ENCODE measurements around the gene GPATCH3. TPM values are rescaled to one million over a fixed set of nuclear protein-coding genes. Genes with fewer than 3 reads are reported as not detected.

Gene GPATCH3
- total and polyA plus RNA-seq, 2 of the 8 experiments (the other 6 are each of a cell fraction or from before 2014, with no cell fraction given), result 7.9 to 17.4 TPM

GRCh38 chr1:26915204-26915842 lies 15.1 kb upstream of the GPATCH3 start:
- no peak overlapping the region for H2BK15ac ChIP-seq (ENCODE audit: low read length)
- TF ChIP-seq TCF12 (IDR thresholded peaks at IDR 0.05; ENCODE audit: low read depth, low read length) (no peak), HDAC6 (IDR thresholded peaks at IDR 0.05; ENCODE audit: low read depth, low read length) (no peak), POU5F1 (IDR thresholded peaks at IDR 0.05; ENCODE audit: low read depth, low read length) (no peak), TBP (IDR thresholded peaks at IDR 0.05; ENCODE audit: low read depth, low read length) (no peak), GTF2F1 (IDR thresholded peaks at IDR 0.05; ENCODE audit: borderline replicate concordance, low read depth, low read length) (no peak), NANOG (IDR thresholded peaks at IDR 0.05; ENCODE audit: insufficient read depth, low read depth, low read length, poor library complexity, severe bottlenecking) (no peak), RXRA (IDR thresholded peaks at IDR 0.05; ENCODE audit: insufficient read depth, low read depth, low read length) (no peak), TEAD4 (IDR thresholded peaks at IDR 0.05; ENCODE audit: low read depth, low read length) (no peak), ATF2 (IDR thresholded peaks at IDR 0.05; ENCODE audit: low read length) (no peak), BACH1 (IDR thresholded peaks at IDR 0.05; ENCODE audit: low read length) (no peak), CHD1 (IDR thresholded peaks at IDR 0.05; ENCODE audit: low read depth, low read length) (no peak), PHF8 (conservative IDR thresholded peaks at IDR 0.05; ENCODE audit: low read depth, low read length) (no peak)

More at GRCh38 chr1:26915204-26915842, 15.1 kb upstream of the GPATCH3 start:
- Histone ChIP-seq H4K8ac (ENCODE audit: extremely low read depth, insufficient read depth, low read length) (peak overlapping the region; percentile 11; the same call in 1 of the 2 replicates), H3K23me2 (ENCODE audit: low read depth, low read length) (no peaks in the 10 kb centered on the region), H4K5ac (ENCODE audit: insufficient read length, low read depth, low read length) (no peak overlapping the region), H3K4me2 (ENCODE audit: insufficient read depth in 1 of 2, low read depth in 2 of 2, low read length in 2 of 2) (no peak overlapping the region), H4K20me1 (replicated peaks in 1 of 2; ENCODE audit: control insufficient read depth in 1 of 2, insufficient read depth in 2 of 2, low read length in 2 of 2) (no peaks in the 10 kb centered on the region), H3K4me3 (ENCODE audit: extremely low read depth in 1 of 4, insufficient read depth in 2 of 4, low read depth in 3 of 4, low read length in 4 of 4) (no peak overlapping the region), H3K36me3 (ENCODE audit: control insufficient read depth in 2 of 4, insufficient read depth in 4 of 4, low read length in 3 of 4) (no peaks in the 10 kb centered on the region), H3K18ac (ENCODE audit: extremely low read depth, low read length) (no peak overlapping the region), H3K79me2 (ENCODE audit: control insufficient read depth in 1 of 2, insufficient read depth in 2 of 2, low read length in 2 of 2) (no peaks in the 10 kb centered on the region), H3K14ac (ENCODE audit: insufficient read length) (no peak overlapping the region), H2BK12ac (ENCODE audit: low read depth, low read length) (peak overlapping the region; percentile 9; the same call in 1 of the 2 replicates), H3K4ac (replicated peaks; ENCODE audit: insufficient read length, low read depth, low read length) (no peak overlapping the region), H3K27ac (ENCODE audit: low read depth, low read length) (no peak overlapping the region), H2AK5ac (ENCODE audit: low read depth, low read length) (no peak overlapping the region), H3K27me3 (replicated peaks in 1 of 4; ENCODE audit: control insufficient read depth in 3 of 4, extremely low read depth in 1 of 4, insufficient read depth in 3 of 4, low read length in 3 of 4) (peaks cover 0 to 2% (median 0%) of the 10 kb centered on the region in 4 experiments; a peak in 2 of 7 replicates), H2AFZ (ENCODE audit: low read length) (no peak overlapping the region), H3K79me1 (ENCODE audit: low read depth, low read length) (no peaks in the 10 kb centered on the region), H3K9me3 (ENCODE audit: insufficient read depth in 2 of 2, low read depth in 1 of 2, low read length in 1 of 2) (no peaks in the 10 kb centered on the region), H2BK5ac (ENCODE audit: low read depth, low read length) (no peak overlapping the region), H3K4me1 (replicated peaks in 1 of 4; ENCODE audit: control insufficient read depth in 3 of 4, insufficient read depth in 4 of 4, low read length in 3 of 4) (no peaks in the 10 kb centered on the region), H4K91ac (replicated peaks; ENCODE audit: insufficient read length, low read length) (no peak overlapping the region), H2BK120ac (replicated peaks; ENCODE audit: low read depth, low read length) (no peak overlapping the region), H3K9ac (replicated peaks in 1 of 4; ENCODE audit: extremely low read depth in 1 of 4, low read depth in 3 of 4, low read length in 3 of 4) (no peak overlapping the region), H3K56ac (replicated peaks; ENCODE audit: insufficient read length, low read depth, low read length) (no peak overlapping the region), H2BK20ac (ENCODE audit: low read length) (no peak overlapping the region), H3K23ac (ENCODE audit: insufficient read length) (no peak overlapping the region)
- no peak for DNase-seq (ENCODE audit: low read depth in 1 of 2, low spot score in 2 of 2)
- CTCF ChIA-PET (ENCODE audit: partially characterized antibody), result interaction anchor here (0.9 kb wide), 1 partner anchor 28 kb away, joined by 3 read pairs; no protein-coding TSS in a partner anchor
- FAIRE-seq, result no peak
- POLR2A ChIA-PET (ENCODE audit: partially characterized antibody), result interaction anchor here (0.6 to 1.7 kb wide), 3 partner anchors 15 to 566 kb away, joined by 3 to 4 read pairs (median 3); partner anchors contain the start of genes GPATCH3 and GPN2
- WGBS, 2 experiments (ENCODE audit: extremely low coverage in 1 of 2, insufficient coverage in 1 of 2, insufficient read length in 1 of 2, insufficient replicate concordance in 2 of 2, low coverage in 1 of 2, low lambda C conversion rate in 2 of 2, missing lambda C conversion rate in 1 of 2), result 83% methylated on average over 5 of the region's 5 CpGs; no CpG with 5 or more reads in 1 of the 2 experiments

Data from H1 (cell line).